RWPE2 (cell line): Measurements from ENCODE around the gene RUNX3.
"Not testable (repeated sequence)": the region's sequence is repeated elsewhere in the genome, so short reads cannot be mapped to it uniquely, and the experiment has no call there.

Experiments used
- ATAC-seq: fragments of 200-7000 bp; cut with Tn5 transposase; 3 replicates; pipeline ENCODE4 v1.9.1; 2021; ENCODE audit warnings: low read depth
- DNase-seq: peaks from one replicate; pipeline ENCODE4 v3.0.0-alpha.2; 2020; ENCODE audit warnings: low spot score
- H3K27ac ChIP-seq: fragments of 450-650 bp; 2 replicates; pipeline ENCODE4 v1.5.1; 2017; ENCODE audit warnings: mild to moderate bottlenecking; ENCODE audit not compliant: poor library complexity, severe bottlenecking
- H3K27me3 ChIP-seq: fragments of 250-450 bp; sonication (Bioruptor Pico); 2 replicates; pipeline ENCODE4 v1.5.1; 2021; ENCODE audit warnings: mild to moderate bottlenecking, moderate library complexity; ENCODE audit not compliant: insufficient read depth, poor library complexity, severe bottlenecking
- H3K36me3 ChIP-seq: fragments of 250-450 bp; sonication (Bioruptor Pico); 2 replicates; pipeline ENCODE4 v1.5.1; 2020; ENCODE audit warnings: low read depth, mild to moderate bottlenecking, moderate library complexity
- H3K4me1 ChIP-seq: fragments of 250-450 bp; sonication (Bioruptor Pico); 2 replicates; pipeline ENCODE4 v1.5.1; 2021; ENCODE audit warnings: mild to moderate bottlenecking, moderate library complexity; ENCODE audit not compliant: insufficient read depth, poor library complexity, severe bottlenecking
- H3K4me3 ChIP-seq: fragments of 250-450 bp; sonication (Bioruptor Pico); 2 replicates; pipeline ENCODE4 v1.5.1; 2021; ENCODE audit warnings: mild to moderate bottlenecking, moderate library complexity; ENCODE audit not compliant: severe bottlenecking
- H3K9me3 ChIP-seq: fragments of 250-450 bp; sonication (Bioruptor Pico); 2 replicates; pipeline ENCODE4 v1.5.1; 2021; ENCODE audit warnings: mild to moderate bottlenecking, moderate library complexity; ENCODE audit not compliant: severe bottlenecking
- TF ChIP-seq, protein P1 (sequence below): fragments of 450-650 bp; IDR thresholded peaks from one replicate; pipeline ENCODE4 v1.5.1; 2017; ENCODE audit warnings: mild to moderate bottlenecking, moderate library complexity; ENCODE audit not compliant: poor library complexity, severe bottlenecking

Gene RUNX3

GRCh38 chr1:24930260-24931145, at the start of gene RUNX3:
Gene RUNX3, minus strand, starts transcription at chr1:24930276. Its CDS starts 408 bp downstream, at chr1:24929868.
- ATAC-seq (no peak; the same call in 2 of the 3 replicates), DNase-seq (no peak)
- H3K36me3 ChIP-seq = no peaks in the 10 kb centered on the region
- TF ChIP-seq, protein P1, sequence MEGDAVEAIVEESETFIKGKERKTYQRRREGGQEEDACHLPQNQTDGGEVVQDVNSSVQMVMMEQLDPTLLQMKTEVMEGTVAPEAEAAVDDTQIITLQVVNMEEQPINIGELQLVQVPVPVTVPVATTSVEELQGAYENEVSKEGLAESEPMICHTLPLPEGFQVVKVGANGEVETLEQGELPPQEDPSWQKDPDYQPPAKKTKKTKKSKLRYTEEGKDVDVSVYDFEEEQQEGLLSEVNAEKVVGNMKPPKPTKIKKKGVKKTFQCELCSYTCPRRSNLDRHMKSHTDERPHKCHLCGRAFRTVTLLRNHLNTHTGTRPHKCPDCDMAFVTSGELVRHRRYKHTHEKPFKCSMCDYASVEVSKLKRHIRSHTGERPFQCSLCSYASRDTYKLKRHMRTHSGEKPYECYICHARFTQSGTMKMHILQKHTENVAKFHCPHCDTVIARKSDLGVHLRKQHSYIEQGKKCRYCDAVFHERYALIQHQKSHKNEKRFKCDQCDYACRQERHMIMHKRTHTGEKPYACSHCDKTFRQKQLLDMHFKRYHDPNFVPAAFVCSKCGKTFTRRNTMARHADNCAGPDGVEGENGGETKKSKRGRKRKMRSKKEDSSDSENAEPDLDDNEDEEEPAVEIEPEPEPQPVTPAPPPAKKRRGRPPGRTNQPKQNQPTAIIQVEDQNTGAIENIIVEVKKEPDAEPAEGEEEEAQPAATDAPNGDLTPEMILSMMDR = no peak
- no peak within 1 kb of the TSS for H3K27ac ChIP-seq
- no peaks in the 10 kb centered on the region for H3K4me1 ChIP-seq
- no peaks in the 10 kb centered on the region for H3K9me3 ChIP-seq
- H3K27me3 ChIP-seq = peaks cover 77% of the 10 kb centered on the region
- peak within 1 kb of the TSS; percentile 29 for H3K4me3 ChIP-seq

DNA sequence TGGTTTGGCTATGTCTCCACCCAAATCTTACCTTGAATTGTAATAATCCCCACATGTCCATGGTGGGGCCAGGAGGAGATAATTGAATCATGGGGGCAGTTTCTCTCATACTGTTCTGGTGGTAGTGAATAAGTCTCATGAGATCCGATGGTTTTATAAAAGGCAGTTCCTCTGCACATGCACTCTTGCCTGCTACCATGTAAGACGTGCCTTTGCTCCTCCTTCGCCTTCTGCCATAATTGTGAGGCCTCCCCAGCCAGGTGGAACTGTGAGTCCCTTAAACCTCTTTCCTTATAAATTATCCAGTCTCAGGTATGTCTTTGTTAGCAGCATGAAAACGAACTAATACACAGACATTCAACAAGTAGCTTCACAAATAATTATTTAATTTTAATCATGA, 49.2 kb upstream of the RUNX3 start:
- peaks cover 11% of the 10 kb centered on the region for H3K9me3 ChIP-seq

DNA sequence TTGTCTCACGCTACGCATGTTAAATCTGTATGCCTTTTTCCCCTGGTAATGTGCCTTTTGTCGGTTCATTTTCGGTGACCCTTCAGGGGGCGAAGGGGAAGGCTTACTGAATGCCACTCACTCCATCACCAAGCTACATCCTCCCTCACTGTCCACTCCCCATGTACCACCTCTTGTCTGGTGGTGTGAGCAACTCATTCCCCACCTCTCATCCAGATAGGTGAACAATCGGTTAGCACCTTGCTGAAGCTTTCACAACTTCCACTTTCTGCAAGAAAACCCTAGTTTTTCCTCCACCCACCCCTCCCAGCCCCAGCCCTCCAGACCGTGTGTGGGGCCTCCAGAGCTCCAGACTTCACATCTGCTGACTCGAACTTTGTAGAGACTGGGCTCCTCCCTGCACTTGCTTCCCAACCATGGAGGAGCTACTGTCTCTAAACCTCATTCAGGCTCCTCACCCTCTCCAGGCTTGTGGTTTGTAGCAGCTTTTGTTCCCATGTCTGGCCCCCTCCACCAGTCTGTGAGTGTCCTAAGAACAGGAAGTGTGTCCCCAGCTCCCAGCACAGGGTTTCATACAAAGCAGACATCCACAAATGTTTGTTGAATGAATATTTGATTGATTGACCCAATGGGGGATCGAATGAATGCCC, 48.4 kb upstream of the RUNX3 start:
- Histone ChIP-seq H3K27ac (no peak overlapping the region), H3K4me3 (no peak overlapping the region), H3K9me3 (peaks cover 11% of the 10 kb centered on the region), H3K27me3 (no peaks in the 10 kb centered on the region), H3K36me3 (no peaks in the 10 kb centered on the region), H3K4me1 (peaks cover 5% of the 10 kb centered on the region)
- ATAC-seq (no peak), DNase-seq (no peak)
- TF ChIP-seq, protein P1 = no peak

More for the DNA sequence above, 49.2 kb upstream of the RUNX3 start:
- H3K4me3 ChIP-seq, H3K36me3 ChIP-seq, H3K4me1 ChIP-seq, ATAC-seq, DNase-seq, H3K27ac ChIP-seq, H3K27me3 ChIP-seq: not testable (repeated sequence)

DNA sequence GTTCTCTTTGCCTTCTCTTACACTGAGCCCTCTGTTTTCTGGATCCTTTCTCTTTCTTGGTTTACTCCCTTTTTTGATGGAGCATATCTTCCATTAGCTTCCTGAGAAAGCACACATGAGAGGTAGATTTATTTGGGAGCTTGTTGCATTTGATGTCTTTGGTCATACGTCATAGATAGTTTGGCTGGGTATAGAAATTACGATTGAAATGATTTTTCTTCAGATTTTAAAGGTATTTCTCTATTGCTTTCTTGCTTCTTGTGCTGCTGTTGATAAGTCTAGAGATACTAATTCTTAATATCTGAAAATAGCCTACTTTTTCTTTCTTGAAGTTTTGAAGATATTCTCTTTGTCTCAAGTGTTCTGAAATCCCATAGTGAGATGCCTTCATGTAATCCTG, 45.3 kb upstream of the RUNX3 start:
- Histone ChIP-seq H3K27me3 (no peaks in the 10 kb centered on the region), H3K36me3 (no peaks in the 10 kb centered on the region), H3K27ac (no peak overlapping the region), H3K4me1 (peaks cover 15% of the 10 kb centered on the region), H3K9me3 (peaks cover 11% of the 10 kb centered on the region), H3K4me3 (no peak overlapping the region)
- TF ChIP-seq, protein P1 = no peak
- DNase-seq (no peak), ATAC-seq (no peak)

DNA sequence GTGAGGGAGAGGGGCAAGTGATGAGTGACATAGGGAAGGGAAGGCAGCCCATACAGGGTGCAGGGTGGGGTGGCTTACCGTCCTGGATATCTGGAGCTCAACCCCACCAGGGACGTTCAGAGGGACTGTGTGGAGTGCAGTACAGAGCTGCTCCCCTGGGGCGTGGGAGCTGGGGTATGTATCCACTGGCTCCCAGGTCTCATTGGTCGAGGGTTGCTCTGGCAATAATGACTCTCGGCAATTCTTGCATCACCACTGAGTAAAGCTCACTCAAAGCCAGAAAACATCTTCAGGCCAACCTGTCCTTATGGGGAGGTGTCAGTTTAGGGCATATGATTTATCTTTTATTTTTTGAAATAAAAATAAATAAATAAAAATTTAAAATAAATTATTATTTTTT, 43.2 kb upstream of the RUNX3 start:
- TF ChIP-seq, protein P1 = no peak
- Histone ChIP-seq H3K27ac (no peak overlapping the region), H3K4me3 (no peak overlapping the region), H3K9me3 (peaks cover 11% of the 10 kb centered on the region), H3K4me1 (peaks cover 15% of the 10 kb centered on the region), H3K27me3 (no peaks in the 10 kb centered on the region), H3K36me3 (no peaks in the 10 kb centered on the region)
- DNase-seq = no peak
- ATAC-seq = no peak
